Thoracic aorta (tissue), 2 donors: ENCODE measurements around the gene GTF2F2. TPM values are rescaled to one million over a fixed set of nuclear protein-coding genes. Genes with fewer than 3 reads are reported as not detected.

Experiments
- ATAC-seq: fragments of 150-250 bp; one replicate; pipeline ENCODE4 v1.8.0; 2017; ENCODE audit warnings: low read depth; ENCODE audit not compliant: insufficient number of reproducible peaks, low FRiP score
- DNase-seq: peaks from one replicate; pipeline ENCODE4 v3.0.0-alpha.2; 2020; ENCODE audit warnings: low spot score
- H3K27ac ChIP-seq, 2 donors: fragments of 200-600 bp; sonication (generic); 1 replicate in 1 of 2; 2 replicates in 1 of 2; pipeline ENCODE4 v1.5.1; 2016; ENCODE audit warnings: mild to moderate bottlenecking in 2 of 2, moderate library complexity in 2 of 2
- H3K27me3 ChIP-seq: fragments of 200-600 bp; sonication (generic); replicated peaks from 2 replicates; pipeline ENCODE4 v1.6.0; 2016; ENCODE audit warnings: mild to moderate bottlenecking; ENCODE audit not compliant: insufficient read depth
- H3K36me3 ChIP-seq: fragments of 200-600 bp; sonication (generic); one replicate; pipeline ENCODE4 v1.5.1; 2016
- H3K4me1 ChIP-seq, 2 donors: fragments of 200-600 bp; sonication (generic); 1 replicate in 1 of 2; 2 replicates in 1 of 2; pipeline versions ENCODE4 v1.5.1 to v1.6.0; 2016; ENCODE audit warnings: low read depth in 2 of 2, mild to moderate bottlenecking in 1 of 2; ENCODE audit not compliant: control insufficient read depth in 1 of 2
- H3K4me3 ChIP-seq: fragments of 200-600 bp; sonication (generic); 2 replicates; pipeline ENCODE4 v1.5.1; 2016; ENCODE audit warnings: mild to moderate bottlenecking
- H3K9me3 ChIP-seq: fragments of 200-600 bp; sonication (generic); 2 replicates; pipeline ENCODE4 v1.5.1; 2016
- CTCF ChIP-seq: fragments of 200-600 bp; sonication (generic); IDR thresholded peaks from one replicate; pipeline ENCODE4 v1.5.1; 2019; ENCODE audit warnings: antibody characterized with exemption
- total RNA-seq, 2 donors: library from RNA; depleted of rRNA; stranded (reverse); fragments of >200 nt; gene quantifications; one replicate each; pipeline versions ENCODE4 v1.1.0 to v1.2.3, GENCODE V29; 2016

The GTF2F2 gene
- total RNA-seq, 2 donors from 2014 or later = 7.2 to 18.4 TPM

GRCh38 chr13:45333251-45333976, 213.1 kb downstream of the GTF2F2 start:
- peaks cover 31% of the 10 kb centered on the region for H3K36me3 ChIP-seq
- peaks cover 68 to 97% of the 10 kb centered on the region in 2 donors for H3K4me1 ChIP-seq
- H3K27ac ChIP-seq = peak overlapping the region; percentile 31 to 36
- no peak for ATAC-seq
- H3K9me3 ChIP-seq = no peaks in the 10 kb centered on the region
- no peak for TF ChIP-seq CTCF
- DNase-seq = no peak
- no peak overlapping the region for H3K4me3 ChIP-seq
- H3K27me3 ChIP-seq = no peaks in the 10 kb centered on the region

Other genes starting within 250 kb of the GTF2F2 start
- 1 to 10 TPM in 1 of 2 donors, under 1 TPM in 1; 0.54 to 4.5 TPM for gene NUFIP1, start 131.0 kb upstream of the GTF2F2 start, total RNA-seq
- gene GPALPP1, start 131.0 kb upstream of the GTF2F2 start, total RNA-seq = 10 to 100 TPM; 33.6 to 34.3 TPM
- not detected for gene KCTD4, start 80.5 kb downstream of the GTF2F2 start, total RNA-seq
- 1,000 to 10,000 TPM; 1,970 to 2,340 TPM for gene TPT1, start 220.7 kb downstream of the GTF2F2 start, total RNA-seq